Suppressor macrophage treated with lipopolysaccharide for 1 hour (primary cell): ENCODE results near the gene SYT12.
"Not testable (repeated sequence)": the region's sequence is repeated elsewhere in the genome, so short reads cannot be mapped to it uniquely, and the experiment has no call there.

Source experiments
- DNase-seq, 3 donors: peaks; one replicate each; pipeline ENCODE4 v3.0.0-alpha.2; 2020 to 2022

Gene SYT12, protein sequence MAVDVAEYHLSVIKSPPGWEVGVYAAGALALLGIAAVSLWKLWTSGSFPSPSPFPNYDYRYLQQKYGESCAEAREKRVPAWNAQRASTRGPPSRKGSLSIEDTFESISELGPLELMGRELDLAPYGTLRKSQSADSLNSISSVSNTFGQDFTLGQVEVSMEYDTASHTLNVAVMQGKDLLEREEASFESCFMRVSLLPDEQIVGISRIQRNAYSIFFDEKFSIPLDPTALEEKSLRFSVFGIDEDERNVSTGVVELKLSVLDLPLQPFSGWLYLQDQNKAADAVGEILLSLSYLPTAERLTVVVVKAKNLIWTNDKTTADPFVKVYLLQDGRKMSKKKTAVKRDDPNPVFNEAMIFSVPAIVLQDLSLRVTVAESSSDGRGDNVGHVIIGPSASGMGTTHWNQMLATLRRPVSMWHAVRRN

DNA sequence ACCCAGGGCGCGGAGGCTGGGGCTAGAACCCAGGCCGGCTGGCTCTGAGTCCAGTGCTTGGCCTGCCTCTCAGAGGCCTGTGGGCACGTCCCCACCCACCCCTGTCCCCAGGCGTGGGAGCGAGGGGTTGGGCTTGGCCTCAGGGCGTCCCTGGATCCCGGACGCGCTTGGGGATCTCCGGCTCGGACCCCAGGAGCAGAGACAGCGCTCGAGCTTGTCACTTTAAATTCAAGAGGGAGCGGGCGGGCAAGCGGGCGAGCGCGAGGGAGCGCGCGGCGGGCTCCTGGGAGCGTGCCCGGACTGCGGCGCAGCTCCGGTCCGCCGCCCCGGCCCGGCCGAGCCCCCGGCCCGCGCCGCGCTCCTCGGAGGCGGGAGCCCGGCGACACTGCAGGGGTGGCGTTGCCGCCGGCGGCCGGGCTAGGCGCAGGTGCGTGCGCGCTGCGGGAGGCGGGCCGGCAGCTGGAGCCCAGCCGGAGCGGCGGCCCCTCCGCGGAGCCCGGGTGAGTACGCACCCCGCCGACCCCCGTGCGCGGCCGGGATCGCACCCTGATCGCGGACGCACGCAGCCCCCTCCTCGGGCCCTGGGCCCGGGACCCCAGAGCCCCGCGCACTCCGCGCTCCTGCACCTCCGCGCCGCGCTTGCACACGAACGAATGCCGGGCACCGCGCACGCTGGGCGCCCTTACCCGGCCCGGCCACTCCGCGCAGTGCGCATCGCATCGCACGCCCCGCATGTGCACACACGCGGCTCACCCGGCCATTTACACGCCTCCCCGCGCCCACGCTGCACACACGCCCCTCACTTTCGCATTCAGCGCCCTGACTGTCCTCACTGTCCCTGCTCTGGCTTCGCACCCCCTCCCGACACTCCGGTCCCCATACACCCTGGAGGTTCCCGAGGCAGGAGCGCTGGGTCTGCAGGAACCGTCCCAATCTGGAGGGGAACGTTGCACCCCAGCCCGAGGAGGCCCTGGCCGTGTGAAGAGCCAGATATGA lies at the start of gene SYT12:
Gene SYT12, plus strand, starts transcription at position 174 of the 996 bp plus-strand sequence. CDS start 7,011 bp downstream, outside the sequence.
- DNase-seq, result peak; percentile 61 to 82 (median 64)

DNA sequence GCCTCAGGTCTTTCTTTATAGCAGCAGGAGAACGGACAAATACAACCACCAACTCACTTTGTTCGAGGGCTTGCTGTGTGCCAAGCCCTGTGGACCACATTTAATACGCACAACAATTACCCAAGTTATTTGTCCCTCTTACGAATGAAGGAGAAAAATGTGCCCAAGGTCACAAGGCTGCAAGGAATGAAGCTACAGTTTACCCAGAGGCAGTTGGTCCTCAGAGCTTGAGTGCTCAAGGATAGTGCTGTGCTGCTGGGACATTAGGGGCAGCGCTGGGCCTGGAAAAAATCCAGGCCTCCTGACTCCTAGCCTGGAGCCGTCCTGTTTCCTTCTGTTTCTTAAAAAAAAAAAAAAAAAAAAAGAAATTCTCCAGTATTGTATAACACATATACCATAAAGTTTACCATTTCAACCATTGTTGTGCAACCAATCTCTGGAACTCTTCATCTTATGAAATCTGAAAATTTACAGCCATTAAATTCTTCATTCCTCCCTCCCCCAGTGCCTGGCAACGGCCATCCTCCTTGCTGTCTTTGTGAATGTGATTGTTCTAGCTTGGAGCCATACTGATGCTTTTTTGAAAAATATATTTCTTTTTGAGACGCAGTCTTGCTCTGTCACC lies 48.9 kb upstream of the SYT12 start:
- peak; percentile 63 to 83 (median 83) for DNase-seq

DNA sequence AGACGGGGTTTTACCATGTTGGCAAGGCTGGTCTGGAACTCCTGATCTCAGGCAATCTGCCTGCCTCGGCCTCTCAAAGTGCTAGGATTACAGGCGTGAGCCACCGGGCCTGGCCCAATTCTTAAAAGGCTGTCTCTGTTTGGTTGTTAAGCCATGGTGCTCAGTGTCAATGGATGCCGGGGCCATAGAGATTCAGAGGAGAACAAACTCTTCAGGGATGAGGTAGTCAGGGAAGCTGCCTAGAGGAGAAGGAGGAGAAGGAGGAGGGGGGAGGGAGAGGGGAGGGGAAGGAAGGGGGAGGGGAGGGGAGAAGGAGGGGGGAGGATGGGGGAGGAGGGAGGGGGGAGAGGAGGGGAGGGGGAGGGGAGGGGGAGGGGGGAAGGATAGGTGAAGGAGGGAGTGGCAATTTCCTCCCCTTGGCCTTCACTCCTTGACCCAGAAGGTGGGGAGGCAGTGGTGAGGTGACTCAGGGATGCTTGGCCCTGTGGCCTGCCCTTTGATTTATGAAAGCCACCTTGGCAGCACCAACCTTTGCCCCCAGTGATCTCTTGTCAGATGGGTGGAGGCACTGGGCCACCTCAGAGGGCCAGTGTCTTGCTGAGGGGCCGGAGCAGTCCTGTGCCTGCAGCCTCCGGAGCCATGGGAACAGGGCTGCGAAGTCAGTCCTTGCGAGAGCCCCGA lies 48.1 kb upstream of the SYT12 start, which contains the start of gene C11orf86:
Gene C11orf86, plus strand, starts transcription at position 581 of the 681 bp plus-strand sequence. Its CDS starts 59 bp downstream, at position 640.
- no peak for DNase-seq

DNA sequence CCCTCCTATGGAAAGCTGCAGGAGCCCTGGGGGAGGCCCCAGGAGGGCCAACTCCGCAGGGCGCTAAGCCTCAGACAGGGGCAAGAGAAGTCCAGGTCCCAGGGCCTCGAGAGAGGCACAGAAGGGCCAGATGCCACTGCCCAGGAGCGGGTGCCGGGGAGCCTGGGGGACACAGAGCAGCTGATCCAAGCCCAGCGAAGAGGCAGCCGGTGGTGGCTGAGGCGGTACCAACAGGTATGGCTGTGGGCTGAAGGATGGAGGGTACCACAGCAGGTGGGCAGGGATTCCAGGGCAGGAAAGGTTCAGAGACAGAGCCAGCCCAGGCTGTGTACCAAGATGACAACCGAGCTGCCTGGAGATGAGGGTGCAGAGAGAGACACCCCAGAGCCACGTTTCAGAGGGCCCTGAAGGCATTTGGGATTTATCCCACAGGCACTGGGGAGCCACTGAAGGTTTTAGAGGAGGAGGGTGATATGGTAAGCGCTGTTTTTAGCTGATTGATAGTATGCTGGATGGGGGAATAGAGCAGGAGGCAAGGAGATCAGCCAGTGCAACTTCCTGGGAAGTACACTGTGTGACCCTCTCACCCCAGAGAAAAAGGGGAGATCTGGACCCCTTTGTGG lies 47.4 kb upstream of the SYT12 start:
- DNase-seq, result no peak

DNA sequence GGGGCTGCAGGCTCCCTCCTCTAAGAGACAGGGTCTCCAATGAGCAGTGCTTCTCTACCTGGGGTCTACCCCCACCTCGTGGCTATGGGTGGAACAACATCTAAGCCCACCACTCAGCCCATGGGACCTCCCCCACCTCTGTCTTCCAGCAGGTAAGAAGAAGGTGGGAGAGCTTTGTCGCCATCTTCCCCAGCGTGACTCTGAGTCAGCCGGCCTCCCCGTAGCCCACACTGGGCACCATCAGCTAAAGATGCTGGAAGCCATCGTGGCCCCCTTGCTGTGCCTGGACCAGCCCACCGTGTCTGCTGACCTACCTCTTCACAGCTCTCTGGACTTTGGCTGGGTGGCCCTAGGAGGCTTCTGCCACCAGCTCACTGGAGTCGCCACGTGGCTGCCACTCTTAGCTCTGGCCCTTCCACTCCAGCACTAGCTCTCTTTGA lies 46.9 kb upstream of the SYT12 start:
- peak in 1 of 3 donors; percentile 32 for DNase-seq

DNA sequence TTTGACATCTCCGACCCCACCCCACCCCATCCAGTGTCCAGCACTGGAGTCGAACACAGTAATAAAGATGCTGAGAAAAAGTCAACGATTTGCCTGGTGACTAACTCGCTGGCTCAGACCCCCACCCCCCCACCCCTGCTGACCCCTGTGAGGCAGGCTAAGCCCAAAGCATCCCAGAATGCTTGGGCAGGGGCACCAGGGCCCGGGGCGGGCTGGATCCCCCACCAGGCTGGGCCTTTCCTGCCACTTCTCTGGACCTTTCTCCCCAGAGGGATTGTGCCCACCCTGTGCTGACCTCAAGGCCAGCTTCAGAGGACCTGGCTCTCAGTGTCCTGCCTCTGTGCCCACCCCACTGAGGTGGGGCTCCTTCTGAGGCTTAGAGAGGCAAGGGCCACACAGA lies 46.0 kb upstream of the SYT12 start:
- no peak for DNase-seq

DNA sequence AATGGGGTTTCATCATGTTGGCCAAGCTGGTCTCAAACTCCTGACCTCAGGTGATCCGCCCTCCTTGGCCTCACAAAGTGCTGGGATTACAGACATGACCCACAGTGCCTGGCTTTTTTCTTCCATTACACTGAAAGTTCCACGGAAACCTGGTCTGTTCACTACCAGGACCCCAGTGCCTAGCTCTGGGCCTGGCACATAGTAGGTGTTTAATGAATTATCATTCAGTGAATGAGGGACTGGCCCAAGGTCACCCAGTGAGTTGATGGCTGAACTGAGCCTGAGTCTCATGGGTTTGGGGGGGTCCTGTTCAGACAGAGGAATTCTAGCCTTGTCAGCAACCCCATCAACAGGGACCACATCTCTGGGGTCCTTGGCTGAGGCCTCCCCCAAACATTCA lies 44.7 kb upstream of the SYT12 start:
- no peak for DNase-seq

DNA sequence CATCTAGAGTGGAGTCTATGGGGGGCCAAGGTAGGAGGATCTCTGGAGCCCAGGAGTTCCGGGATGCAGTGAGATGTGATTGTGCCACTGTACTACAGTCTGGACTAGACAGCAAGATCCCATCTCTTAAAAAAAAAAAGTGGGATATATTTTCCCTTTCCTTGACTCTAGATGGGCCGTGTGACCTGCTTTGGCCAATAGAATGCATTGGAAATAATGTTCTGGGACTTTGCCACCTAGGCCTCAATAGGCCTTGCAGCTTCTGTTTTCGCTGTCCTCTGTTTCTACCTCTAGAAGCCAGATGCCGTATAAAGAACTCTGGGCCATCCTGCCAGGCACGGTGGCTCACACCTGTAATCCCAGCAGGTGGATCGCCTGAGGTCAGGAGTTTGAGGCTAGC lies 44.2 kb upstream of the SYT12 start:
- no peak for DNase-seq

DNA sequence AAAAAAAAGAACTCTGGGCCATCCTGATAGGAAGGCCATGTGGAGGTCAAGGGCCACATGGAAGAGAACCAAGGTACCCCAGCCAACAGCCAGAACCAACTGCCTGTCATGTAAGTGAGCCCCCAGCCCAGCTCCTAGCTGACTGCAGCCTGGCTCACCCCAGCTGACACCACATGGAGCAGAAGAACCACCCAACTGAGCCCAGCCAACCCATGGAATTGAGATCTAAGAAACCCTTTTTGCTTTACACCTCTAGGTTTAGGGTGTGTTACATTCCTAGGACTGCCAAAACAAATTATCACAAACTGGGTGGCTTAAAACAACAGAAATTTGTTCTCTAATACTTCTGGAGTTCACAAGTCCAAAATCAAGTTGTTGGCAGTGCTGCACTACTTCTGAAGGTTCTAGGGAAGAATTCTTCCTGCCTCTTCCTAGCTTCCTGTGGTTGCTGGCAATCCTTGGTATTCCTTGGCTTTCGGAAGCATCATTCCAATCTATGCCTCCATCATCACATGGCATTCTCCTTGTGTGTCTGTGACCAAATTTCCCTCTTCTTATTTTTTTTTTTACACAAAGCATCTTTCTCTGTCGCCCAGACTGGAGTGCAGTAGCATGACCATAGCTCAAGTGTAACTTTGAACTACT lies 43.5 kb upstream of the SYT12 start:
- DNase-seq, result no peak

DNA sequence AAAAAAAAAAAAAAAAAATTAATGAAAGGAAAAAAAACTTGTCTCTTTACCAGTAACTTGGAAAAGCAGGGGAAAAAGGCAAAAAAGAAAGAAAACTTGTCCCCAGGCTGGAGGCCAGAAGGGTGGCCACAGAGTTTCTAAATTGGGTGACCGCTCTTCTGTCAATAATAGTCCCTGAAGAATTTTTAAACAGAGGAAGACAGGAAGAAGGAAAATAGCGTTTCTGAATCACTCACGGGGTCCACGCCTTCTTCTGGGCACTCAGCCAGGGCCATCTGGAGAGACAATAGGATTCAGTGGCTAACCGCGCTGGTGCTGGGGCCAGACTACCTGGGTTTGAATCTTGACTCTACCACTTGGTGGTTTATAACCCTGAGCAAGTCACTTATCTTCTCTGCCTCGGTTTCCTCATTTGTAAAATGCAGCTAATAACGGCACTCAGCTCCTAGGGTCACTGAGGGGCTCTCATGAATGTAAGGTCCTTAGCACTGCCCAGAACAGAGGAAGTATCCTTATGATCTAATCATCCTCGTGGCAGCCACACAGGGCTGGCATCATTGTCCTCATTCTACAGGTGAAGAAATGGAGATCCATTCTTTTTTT lies 40.9 kb upstream of the SYT12 start:
- peak; percentile 87 to 90 (median 90) for DNase-seq

DNA sequence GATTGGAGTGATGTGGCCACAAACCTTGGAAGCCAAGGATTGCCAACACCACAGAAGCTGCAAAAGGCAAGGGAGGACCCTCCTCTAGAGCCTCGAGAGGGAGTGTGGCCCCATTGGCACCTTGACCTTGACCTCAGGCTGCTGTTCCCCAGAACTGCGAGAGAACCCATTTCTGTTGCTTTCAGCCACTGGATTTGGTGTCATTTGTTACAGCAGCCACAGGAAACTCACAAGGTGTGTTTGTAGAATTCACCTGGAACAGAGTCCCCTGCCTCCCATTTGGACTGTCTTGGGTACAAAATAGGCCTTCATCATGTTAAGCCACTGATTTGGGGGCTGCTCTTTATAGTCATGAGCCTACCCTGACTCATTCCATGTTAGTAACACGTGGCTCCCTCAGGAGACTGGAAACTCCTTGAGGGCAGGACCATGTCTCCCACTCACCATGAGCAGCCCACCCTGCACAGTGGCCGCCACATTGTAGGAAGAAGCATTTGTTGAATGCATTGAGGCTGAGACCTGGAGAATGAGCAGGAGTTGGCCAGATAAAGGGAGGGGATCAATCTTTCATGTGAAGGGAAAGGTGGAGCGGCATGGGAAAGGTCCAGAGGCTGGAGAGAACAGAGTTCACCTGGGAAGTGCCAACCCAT lies 39.5 kb upstream of the SYT12 start:
- DNase-seq, result no peak

DNA sequence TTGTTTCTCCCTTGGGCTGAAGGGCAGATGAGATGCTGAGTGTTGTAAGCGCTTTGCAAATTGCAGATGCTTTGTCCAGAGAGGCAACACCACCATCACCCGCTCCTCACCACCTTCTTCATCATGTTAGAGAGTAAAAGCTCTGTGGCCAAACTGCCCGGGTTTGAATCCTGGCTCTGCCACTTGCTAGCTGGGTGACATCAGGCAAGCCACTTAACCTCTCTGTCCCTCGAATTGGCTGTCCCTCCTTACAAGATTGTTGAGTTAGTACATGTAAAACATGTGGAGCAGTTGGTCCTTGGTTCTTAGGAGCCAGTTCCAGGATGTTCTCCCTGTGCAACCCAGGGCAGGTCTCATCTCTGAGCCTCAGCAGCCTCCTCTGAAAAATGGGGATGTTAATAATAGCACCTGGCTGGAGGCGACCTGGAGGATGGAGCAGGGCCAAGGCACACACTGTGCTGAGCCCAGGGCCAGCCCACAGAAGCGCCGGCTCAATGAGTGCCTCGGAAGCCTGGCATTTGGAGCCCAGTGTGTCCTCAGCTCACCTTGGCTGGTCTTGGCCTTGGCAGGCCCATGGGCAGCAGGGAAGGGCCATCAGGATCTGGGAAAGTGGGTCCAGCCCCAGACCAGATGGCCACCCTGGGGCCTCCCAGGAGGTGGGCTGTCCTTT lies 37.3 kb upstream of the SYT12 start:
- no peak for DNase-seq

DNA sequence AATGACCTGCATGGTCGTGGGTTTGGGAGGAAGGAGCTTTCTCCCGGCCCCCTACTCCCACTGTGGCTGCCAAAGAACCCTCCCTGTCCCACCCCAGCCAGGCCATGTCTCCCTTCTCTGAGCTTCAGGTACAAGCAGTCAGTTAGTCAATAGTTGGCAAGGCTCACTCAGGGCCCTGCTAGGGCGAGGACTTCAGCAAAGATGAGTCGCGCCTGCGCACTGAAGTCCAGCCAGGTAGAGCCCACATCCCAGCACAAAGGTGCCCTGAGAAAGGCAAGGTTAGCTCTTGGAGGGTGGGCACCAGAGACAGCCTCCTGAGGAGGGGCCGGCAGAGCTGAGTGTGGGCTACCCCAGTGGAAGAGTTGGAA lies 36.8 kb upstream of the SYT12 start:
- DNase-seq, result no peak

DNA sequence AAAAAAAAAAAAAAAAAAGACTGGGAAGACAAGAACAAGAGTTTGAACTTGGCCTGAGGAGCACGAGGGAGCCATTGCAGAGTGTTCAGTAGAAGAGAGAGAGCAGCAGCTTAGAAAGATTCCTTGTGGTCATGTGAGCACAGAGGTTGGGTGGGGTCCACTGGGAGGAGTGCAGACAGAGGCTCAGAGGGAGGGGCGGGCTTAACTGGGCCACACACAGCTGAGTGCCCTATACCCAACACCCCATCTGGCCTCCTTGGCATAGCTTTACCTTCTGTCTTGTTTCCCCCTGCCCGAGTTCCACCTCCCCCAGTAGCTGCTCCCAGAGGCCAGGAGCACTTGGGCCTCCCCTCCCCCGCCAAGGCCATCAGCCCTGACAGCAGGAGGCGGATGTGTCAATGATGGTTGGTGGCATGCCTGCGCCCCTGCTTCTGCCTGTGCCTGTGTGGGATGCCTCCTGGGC lies 35.7 kb upstream of the SYT12 start:
- peak in 1 of 3 donors; percentile 30 for DNase-seq

DNA sequence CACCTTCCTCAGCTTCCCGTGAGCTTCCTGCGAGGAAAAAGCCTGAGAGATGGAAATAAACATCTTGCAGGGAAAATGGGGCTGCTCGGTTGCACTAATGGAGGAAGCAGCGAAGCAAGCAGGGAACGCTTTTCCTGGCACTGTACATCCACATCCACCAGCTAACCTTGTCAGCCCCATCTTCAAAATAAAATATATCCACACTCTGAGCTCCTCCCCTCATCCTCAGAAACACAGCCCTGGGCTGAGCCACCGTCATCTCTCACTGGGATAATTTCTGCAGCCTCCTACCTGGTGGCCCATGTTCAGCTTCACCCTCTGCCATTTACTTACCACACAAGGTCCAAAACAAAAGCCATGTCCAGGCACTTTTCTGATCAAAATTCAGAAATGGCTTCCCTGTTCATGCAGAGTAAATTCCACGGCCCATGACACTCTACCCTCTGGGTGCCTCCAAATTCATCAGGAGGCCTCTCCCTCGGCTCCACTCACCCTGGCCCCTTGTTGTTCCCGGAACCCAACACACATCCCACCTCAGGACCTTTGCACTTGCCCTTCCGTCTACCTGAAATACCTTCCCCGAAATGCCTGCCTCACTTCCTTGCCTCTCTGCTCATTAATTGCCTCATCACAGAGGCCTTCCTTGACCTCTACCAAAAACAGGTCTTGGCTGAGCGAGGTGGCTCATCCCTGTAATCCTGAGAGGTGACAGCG lies 34.9 kb upstream of the SYT12 start:
- no peak for DNase-seq

DNA sequence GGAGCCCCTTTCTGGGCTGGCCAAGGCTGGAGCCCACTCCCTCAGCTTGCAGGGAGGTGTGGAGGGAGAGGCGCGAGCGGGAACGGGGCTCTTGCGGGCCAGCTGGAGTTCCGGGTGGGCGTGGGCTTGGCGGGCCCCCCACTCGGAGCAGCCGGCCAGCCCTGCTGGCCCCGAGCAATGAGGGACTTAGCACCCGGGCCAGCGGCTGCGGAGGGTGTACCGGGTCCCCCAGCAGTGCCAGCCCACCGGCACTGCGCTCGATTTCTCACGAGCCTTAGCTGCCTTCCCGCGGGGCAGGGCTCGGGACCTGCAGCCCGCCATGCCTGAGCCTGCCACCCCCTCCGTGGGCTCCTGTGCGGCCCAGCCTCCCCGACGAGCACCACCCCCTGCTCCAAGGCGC lies 34.2 kb upstream of the SYT12 start:
- not testable (repeated sequence) for DNase-seq

DNA sequence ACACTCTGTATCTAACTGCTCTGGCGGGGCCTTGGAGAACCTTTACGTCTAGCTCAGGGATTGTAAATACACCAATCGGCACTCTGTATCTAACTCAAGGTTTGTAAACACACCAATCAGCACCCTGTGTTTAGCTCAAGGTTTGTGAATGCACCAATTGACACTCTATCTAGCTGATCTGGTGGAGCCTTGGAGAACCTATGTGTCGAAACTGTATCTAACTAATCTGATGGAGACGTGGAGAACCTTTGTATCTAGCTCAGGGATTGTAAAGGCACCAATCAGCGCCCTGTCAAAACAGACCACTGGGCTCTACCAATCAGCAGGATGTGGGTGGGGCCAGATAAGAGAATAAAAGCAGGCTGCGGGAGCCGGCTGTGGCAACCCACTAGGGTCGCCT lies 33.6 kb upstream of the SYT12 start:
- DNase-seq, result not testable (repeated sequence)

DNA sequence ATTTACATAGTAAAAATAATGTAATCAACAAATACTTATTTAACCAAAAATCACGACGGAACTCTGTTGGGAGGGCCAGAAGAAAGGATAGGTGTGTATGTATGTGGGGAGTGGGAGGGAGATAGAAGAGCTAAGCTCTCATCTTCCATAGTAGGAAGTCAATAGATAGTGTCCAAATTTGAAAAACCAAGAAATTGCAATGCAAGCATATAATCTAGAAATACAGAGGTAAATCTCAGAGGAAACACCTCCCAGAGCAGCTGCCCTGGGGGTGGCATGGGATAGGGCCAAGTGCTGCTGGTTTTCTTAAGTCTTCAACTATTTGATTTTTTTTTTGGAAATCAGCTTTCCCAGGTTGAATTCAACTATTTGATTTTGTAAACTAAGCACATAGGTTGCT lies 30.9 kb upstream of the SYT12 start:
- no peak for DNase-seq
